ENCODE results near the gene FAM241B.

FAM241B gene

GRCh38 chr10:69649786-69650550, 19.9 kb downstream of the FAM241B start:
- no peaks in the 10 kb centered on the region for H3K9me3 ChIP-seq (ENCODE audit: low read depth, low read length)
- no peaks in the 10 kb centered on the region for H3K36me3 ChIP-seq (ENCODE audit: insufficient read depth, low read length)
- H3K4me3 ChIP-seq = no peak overlapping the region
- no peak for DNase-seq (ENCODE audit: low read depth, low spot score)
- H3K27ac ChIP-seq = no peak overlapping the region
- H3K9ac ChIP-seq (ENCODE audit: insufficient read length) = no peak overlapping the region
- TF ChIP-seq EZH2 (IDR thresholded peaks at IDR 0.05) (no peak), FOXP2 (optimal IDR thresholded peaks at IDR 0.05; ENCODE audit: control extremely low read depth, extremely low read length, insufficient read depth) (no peak), POLR2AphosphoS5 (IDR thresholded peaks at IDR 0.05; ENCODE audit: borderline replicate concordance, low read depth, low read length) (no peak)

DNA sequence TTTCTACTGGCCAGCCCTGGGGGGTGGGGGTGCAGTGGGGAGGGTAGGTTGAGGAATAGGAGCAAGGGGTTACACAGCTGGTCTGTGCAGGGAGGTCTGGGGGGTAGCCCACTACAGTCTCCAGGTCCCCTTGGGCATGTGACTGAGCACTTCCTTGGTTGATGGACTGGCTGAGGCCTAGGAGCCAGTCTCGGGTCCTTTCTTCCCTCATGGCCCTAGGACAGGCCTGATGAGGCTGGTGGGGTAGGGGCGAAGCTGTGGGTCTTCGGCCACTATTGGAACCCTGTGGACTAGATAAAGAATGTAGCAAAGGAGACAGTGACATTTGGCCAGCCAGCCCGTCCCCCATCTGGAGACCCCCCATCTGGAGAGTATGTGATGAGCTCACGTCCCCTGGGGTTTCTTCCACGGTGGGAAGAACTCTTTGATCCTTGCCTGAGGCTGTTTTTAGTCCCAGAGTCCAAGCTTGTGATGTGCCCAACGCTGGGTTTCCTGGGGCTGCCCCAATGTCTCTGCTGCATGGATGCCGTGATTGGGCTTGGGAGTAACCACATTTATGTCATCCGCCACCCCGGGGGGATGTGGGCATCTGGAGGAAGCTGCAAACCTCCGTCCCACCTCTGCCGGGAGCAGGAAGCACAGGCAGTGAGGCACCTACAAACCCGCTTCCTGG, 20.7 kb downstream of the FAM241B start:
- no peak for DNase-seq (ENCODE audit: low read depth, low spot score)
- Histone ChIP-seq H3K27ac (no peak overlapping the region), H3K36me3 (ENCODE audit: insufficient read depth, low read length) (no peaks in the 10 kb centered on the region), H3K4me3 (no peak overlapping the region), H3K9ac (ENCODE audit: insufficient read length) (no peak overlapping the region), H3K9me3 (ENCODE audit: low read depth, low read length) (no peaks in the 10 kb centered on the region)
- TF ChIP-seq FOXP2 (optimal IDR thresholded peaks at IDR 0.05; ENCODE audit: control extremely low read depth, extremely low read length, insufficient read depth) (no peak), POLR2AphosphoS5 (IDR thresholded peaks at IDR 0.05; ENCODE audit: borderline replicate concordance, low read depth, low read length) (no peak), EZH2 (IDR thresholded peaks at IDR 0.05) (no peak)

DNA sequence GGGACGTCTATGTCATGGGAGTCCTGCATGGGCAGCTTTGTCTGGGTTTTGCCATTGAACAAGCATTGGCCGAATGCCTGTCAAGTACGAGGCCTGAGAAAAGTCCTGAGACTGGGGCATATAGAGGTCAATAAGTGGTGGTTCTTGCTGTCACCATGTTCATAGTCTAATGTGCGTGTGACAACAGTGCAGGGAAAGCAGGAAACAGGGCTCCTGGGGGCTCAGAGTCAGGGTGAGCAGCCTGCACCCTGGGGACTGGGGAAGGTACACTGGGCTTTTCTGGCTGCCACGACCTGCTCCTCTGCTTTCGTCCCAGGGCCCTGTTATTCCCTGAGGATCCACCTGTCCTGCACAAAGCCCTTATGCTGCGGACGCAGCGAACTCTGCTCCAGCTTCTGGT, 21.3 kb downstream of the FAM241B start:
- H3K9ac ChIP-seq (ENCODE audit: insufficient read length) = no peak overlapping the region
- no peak overlapping the region for H3K27ac ChIP-seq
- no peak for DNase-seq (ENCODE audit: low read depth, low spot score)
- H3K36me3 ChIP-seq (ENCODE audit: insufficient read depth, low read length) = no peaks in the 10 kb centered on the region
- TF ChIP-seq POLR2AphosphoS5 (IDR thresholded peaks at IDR 0.05; ENCODE audit: borderline replicate concordance, low read depth, low read length) (no peak), EZH2 (IDR thresholded peaks at IDR 0.05) (no peak), FOXP2 (optimal IDR thresholded peaks at IDR 0.05; ENCODE audit: control extremely low read depth, extremely low read length, insufficient read depth) (no peak)
- H3K4me3 ChIP-seq = no peak overlapping the region
- H3K9me3 ChIP-seq (ENCODE audit: low read depth, low read length) = no peaks in the 10 kb centered on the region

GRCh38 chr10:69652111-69652856, 22.2 kb downstream of the FAM241B start:
- no peak overlapping the region for H3K4me3 ChIP-seq
- H3K36me3 ChIP-seq (ENCODE audit: insufficient read depth, low read length) = no peaks in the 10 kb centered on the region
- TF ChIP-seq EZH2 (IDR thresholded peaks at IDR 0.05) (no peak), FOXP2 (optimal IDR thresholded peaks at IDR 0.05; ENCODE audit: control extremely low read depth, extremely low read length, insufficient read depth) (no peak), POLR2AphosphoS5 (IDR thresholded peaks at IDR 0.05; ENCODE audit: borderline replicate concordance, low read depth, low read length) (no peak)
- H3K9ac ChIP-seq (ENCODE audit: insufficient read length) = no peak overlapping the region
- H3K9me3 ChIP-seq (ENCODE audit: low read depth, low read length) = no peaks in the 10 kb centered on the region
- H3K27ac ChIP-seq = no peak overlapping the region
- DNase-seq (ENCODE audit: low read depth, low spot score) = no peak

DNA sequence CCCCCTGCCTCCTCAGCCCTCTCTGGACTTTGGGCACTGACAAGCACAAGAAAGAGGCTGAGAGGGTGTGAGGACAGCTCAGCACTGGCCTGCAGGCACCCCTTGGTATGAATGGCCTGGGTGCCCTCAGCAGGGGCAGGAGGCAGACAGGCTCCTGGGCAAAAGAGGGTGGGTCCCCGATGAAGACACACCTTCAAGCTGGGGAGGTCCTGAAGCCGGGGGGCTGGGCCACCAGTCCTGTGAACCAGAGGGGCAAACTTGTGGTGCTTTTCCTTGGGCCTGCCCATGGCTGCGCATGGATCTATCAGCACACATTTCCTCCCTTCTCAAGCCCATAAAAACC, 22.8 kb downstream of the FAM241B start:
- TF ChIP-seq POLR2AphosphoS5 (IDR thresholded peaks at IDR 0.05; ENCODE audit: borderline replicate concordance, low read depth, low read length) = no peak
- TF ChIP-seq EZH2 (IDR thresholded peaks at IDR 0.05) = no peak
- no peak for TF ChIP-seq FOXP2 (optimal IDR thresholded peaks at IDR 0.05; ENCODE audit: control extremely low read depth, extremely low read length, insufficient read depth)
- H3K9me3 ChIP-seq (ENCODE audit: low read depth, low read length) = no peaks in the 10 kb centered on the region
- H3K27ac ChIP-seq = no peak overlapping the region
- H3K4me3 ChIP-seq = no peak overlapping the region
- no peak for DNase-seq (ENCODE audit: low read depth, low spot score)
- H3K9ac ChIP-seq (ENCODE audit: insufficient read length) = no peak overlapping the region
- H3K36me3 ChIP-seq (ENCODE audit: insufficient read depth, low read length) = no peaks in the 10 kb centered on the region

- no peak overlapping the region for H3K27ac ChIP-seq
- TF ChIP-seq POLR2AphosphoS5 (IDR thresholded peaks at IDR 0.05; ENCODE audit: borderline replicate concordance, low read depth, low read length) (no peak), FOXP2 (optimal IDR thresholded peaks at IDR 0.05; ENCODE audit: control extremely low read depth, extremely low read length, insufficient read depth) (no peak), EZH2 (IDR thresholded peaks at IDR 0.05) (no peak)
- no peak for DNase-seq (ENCODE audit: low read depth, low spot score)
- H3K9me3 ChIP-seq (ENCODE audit: low read depth, low read length) = no peaks in the 10 kb centered on the region
- no peaks in the 10 kb centered on the region for H3K36me3 ChIP-seq (ENCODE audit: insufficient read depth, low read length)
- no peak overlapping the region for H3K4me3 ChIP-seq
- H3K9ac ChIP-seq (ENCODE audit: insufficient read length) = no peak overlapping the region
Observed at GRCh38 chr10:69653561-69653960, 23.5 kb downstream of the FAM241B start.

DNA sequence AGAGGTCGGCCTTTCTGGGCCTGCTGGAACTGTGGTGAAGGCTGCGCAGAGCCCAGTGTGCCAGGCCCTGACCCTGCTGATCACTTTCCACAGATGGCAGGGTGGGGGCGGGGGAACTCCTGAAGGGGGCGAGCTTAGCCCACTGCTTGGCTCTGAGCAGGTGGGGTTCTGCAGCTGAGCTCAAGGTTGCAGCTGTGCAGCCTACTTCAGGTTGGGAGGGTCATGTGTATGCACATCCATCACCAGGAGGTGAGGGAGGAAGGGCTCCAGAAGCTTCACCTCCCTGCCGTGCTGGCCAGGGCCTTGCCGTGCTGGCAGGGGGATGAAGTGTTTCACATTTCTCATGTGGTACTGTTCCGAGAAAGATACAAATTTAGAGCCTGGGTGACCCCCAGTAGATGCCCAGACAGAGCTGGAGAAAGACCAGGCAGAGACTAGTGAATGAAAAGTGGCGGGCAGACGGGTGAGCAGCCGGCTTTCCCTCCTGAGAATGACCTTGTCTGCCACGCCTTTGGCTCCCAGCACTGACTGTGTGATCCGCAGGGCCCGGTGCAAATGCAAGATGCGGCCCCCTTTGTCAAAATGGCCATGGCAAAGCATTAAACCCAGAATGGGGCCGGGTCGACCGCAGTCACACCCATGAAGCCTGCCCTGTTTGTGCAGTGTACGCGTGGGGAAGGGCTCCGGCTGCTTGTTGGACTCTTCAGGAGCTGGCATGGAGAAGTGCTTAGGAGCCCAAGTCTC, 25.2 kb downstream of the FAM241B start:
- H3K4me3 ChIP-seq = no peak overlapping the region
- H3K9ac ChIP-seq (ENCODE audit: insufficient read length) = no peak overlapping the region
- no peaks in the 10 kb centered on the region for H3K9me3 ChIP-seq (ENCODE audit: low read depth, low read length)
- no peak for TF ChIP-seq FOXP2 (optimal IDR thresholded peaks at IDR 0.05; ENCODE audit: control extremely low read depth, extremely low read length, insufficient read depth)
- no peak for TF ChIP-seq EZH2 (IDR thresholded peaks at IDR 0.05)
- no peak for TF ChIP-seq POLR2AphosphoS5 (IDR thresholded peaks at IDR 0.05; ENCODE audit: borderline replicate concordance, low read depth, low read length)
- no peak overlapping the region for H3K27ac ChIP-seq
- no peak for DNase-seq (ENCODE audit: low read depth, low spot score)
- no peaks in the 10 kb centered on the region for H3K36me3 ChIP-seq (ENCODE audit: insufficient read depth, low read length)

Data from SK-N-MC (cell line).